Endometrial microvascular endothelial cells (primary cell): ENCODE measurements around the gene COPE. TPM values are rescaled to one million over a fixed set of nuclear protein-coding genes. Genes with fewer than 3 reads are reported as not detected.

Experiments
- in situ Hi-C: cut with HindIII; loops from 2 replicates; pipeline ENCODE4 v1.10.0; 2017; ENCODE audit warnings: low sequenced_read_pairs, low pct_unique_long_range_greater_than_20kb; ENCODE audit errors: inconsistent ontology term
- total RNA-seq: library from RNA; depleted of rRNA; stranded (reverse); fragments of >200 nt; gene quantifications from one replicate; pipeline ENCODE4 v1.2.3, GENCODE V29; 2015; ENCODE audit errors: inconsistent ontology term

COPE gene
- total RNA-seq, 1 donor from 2014 or later, result 281 TPM

DNA sequence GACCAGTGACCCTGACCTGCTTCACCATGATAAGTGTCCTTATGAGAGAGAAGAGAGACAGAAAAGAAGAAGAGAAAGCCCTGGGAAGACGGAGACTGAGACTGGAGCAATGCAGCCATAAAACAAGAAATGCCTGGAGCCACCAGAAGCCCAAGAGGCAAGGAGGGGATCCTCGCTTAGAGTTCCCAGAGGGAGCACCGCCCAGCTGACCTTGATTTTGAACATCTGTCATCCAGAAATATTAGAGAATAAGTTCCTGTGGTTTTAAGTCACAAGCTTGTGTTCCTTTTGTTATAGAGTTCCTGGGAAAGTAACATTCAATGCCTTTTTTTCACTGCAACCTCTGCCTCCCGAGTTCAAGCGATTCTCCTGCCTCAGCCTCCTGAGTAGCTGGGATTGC lies 43.5 kb downstream of the COPE start:
- in situ Hi-C loops, result no loop called here

- in situ Hi-C loops, result no loop called here
These were observed 47.6 kb downstream of the COPE start for GRCh38 chr19:18871543-18871942.

DNA sequence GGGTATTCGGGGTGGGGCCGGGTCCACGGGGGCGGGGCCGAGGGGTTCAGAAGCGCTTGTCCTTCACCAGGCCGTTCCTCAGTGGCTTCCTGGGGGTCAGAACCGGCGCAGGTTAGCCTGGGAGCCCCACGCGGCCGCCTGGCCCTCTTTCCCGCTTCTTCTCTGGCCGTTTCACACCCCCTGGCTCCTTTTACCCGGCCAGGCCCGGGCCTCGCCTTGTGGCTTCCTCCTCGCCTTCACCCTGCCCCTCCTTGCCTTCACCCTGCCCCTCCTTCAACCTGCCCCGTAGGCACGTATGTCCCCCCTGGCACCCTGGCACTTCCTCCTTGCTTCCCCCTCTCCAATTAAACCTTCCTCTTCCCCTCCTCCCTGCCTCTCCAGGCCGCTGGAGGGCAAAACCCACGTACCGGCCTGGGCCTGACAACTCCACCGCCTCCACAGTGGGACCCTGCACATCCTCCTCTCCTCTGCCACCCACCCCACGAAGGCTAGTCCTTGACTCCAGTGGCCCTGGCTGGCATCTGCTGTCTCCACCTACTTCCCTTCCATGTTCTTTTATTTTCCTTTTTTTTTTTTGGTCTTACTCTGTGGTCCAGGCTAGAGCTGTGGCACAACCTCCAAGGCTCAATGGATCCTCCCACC lies 48.5 kb downstream of the COPE start:
- in situ Hi-C loops, result no loop called here

GRCh38 chr19:18869781-18870530 lies 49.2 kb downstream of the COPE start:
- in situ Hi-C loops, result no loop called here

- in situ Hi-C loops, result no loop called here
These were observed 50.1 kb downstream of the COPE start for GRCh38 chr19:18869023-18869618.

DNA sequence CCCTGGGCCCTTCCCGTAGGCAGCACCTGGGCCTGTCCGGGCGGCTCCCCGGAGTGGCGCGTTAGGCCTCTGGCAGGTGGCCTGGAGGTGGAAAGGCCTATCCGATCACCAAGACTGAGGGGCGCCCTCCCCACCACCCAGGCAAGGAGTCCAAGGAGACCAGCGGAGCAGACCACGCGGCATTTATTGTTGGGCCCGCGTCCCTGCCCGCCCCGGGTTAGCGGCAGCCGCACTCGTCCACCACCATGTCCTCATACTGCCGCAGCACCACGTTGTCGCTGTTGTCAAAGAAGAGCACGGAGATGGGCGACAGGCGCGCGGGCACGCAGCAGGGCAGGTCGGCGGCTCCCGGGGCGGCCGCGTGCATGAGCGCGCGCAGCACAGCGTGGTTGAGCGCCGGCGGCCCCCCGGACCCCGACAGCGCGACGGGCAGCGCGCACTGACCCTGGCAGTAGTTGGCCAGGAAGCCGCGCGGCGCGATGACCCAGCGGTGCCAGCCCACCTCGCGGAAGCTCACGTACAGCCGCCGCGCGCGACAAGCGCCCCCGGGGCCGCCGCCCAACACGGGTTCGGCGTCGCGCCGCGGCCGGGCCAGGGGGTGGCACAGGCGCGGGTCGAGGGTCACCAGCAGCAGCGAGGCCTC lies 50.7 kb downstream of the COPE start:
- in situ Hi-C loops, result no loop called here

DNA sequence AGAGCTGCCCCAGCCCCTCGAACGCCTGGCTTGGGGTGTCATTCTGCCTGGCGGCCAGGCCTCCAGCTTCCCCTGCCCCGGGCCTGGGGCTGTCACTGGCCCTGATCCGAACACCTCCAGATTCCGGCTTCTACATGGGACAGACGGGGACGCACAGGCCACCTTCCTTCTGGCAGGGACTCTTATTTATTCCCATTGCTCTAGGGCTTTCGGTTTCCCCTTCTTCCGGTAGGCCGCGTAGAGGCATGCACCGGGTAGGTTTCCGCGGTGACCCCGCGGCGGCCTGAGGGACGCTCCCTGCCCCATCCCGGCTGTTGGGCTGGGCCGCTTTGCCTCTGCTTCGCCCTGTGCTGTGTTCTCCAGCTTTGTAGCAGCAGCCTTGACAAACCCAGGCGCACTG lies 51.4 kb downstream of the COPE start:
- in situ Hi-C loops, result no loop called here

DNA sequence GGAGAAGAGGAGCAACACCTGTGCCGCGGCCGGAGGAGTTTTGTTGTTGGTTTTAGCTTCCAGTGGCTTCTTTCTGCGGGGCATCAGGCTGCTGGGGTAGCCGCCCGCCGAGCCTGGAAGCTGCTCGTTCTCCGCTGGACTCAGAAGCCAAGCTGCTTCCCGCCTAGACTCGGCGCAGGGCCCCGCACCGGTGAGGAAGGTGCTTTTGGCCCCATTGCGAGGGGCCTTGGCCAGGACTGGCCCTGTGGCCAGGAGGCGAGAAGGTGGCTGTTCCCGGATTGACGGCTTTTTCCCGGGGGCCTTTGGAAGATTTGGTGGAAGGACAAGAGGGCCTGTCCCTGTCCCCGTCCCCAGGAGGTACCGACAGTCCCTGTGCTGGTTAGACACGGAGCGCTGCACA lies 52.0 kb downstream of the COPE start:
- in situ Hi-C loops, result no loop called here

GRCh38 chr19:18866800-18867123 lies 52.4 kb downstream of the COPE start:
- in situ Hi-C loops, result no loop called here

DNA sequence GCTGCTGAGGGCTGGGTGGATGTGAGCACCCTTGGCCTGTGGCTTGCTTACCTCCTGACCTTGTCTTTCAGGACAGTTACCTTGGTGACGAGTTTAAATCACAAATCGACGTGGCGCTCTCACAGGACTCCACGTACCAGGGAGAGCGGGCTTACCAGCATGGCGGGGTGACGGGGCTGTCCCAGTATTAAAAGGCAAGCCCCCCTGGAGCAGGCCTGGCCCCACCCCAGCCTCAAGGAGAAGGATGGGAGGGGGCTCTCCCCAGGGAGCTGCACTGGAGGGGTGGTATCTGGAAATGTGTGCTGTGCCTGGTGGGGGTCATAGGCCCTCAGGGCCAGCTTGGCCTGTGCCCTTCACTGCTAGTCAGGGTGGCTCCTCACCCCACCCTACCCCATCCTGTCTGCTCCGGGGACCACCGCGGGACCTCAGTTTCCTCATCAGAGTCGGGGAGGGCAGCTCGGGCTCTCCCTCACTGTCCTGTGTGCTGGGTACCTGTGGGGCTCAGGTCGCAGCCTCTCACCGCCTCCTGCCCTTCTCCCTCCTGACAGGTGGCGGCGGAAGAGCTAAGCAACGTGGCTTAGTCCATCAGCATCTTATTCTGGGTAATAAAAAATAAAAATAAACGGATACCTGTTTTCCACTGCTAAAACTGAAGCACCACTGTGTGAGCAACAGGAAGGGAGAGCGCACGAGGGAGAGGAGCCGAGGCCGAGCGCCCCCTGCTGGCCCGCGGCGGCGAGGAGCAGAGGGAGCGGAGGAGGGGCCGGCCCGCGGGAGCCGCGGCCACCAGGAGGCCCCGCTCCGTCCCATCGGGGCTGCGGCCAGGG lies 53.0 kb downstream of the COPE start:
- in situ Hi-C loops, result no loop called here

DNA sequence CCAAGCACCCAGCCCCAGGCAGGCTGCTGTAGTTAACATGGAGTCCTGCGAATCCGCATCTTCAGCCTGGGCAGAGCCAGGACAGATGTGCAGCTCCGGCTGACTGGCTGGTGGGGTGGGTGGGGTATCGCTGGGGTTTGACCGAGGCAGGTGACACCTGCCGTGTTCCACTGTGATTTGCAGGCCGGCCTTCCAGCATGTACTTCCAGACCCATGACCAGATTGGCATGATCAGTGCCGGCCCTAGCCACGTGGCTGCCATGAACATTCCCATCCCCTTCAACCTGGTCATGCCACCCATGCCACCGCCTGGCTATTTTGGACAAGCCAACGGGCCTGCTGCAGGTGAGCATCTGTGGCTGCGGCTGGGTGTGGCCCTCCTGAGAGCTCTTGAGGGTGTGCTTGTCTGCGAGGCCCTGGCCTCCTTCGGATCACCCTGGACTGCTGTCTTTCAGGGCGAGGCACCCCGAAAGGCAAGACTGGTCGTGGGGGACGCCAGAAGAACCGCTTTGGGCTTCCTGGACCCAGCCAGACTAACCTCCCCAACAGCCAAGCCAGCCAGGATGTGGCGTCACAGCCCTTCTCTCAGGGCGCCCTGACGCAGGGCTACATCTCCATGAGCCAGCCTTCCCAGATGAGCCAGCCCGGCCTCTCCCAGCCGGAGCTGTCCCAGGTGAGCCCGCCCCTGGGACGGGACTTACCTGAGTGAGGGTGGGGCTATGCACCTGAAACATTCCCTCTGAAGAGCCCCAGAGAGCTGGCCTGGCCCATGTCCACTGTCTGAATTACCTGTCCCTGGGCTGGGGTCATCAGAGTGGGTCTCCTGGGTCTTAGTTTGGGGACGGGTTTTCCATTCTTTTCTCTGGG lies 53.8 kb downstream of the COPE start:
- in situ Hi-C loops, result no loop called here

DNA sequence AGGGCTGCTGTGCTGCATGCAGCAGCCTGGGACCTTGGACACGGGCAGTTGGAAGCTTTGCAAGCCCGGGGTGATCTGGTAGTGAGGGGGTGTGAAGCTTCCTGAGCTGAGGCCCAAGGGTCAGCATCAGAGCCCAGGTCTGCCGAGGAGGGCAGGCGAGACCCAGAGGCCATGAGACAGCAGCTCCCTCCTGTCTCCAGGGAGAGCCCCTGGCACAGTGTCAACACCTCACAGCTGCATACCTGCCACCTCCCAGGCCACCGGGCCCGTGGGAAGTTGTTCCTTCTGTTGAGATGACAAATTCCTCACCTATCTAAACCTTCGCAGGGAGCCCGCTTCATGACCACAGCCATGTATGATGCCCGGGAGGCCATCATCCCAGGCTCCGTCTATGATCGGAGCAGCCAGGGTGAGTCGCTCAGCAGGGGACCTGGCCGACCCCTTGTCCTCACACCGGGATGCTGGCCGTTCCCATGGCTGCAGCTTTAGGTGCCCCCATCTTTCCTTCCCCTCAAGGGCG lies 55.3 kb downstream of the COPE start:
- in situ Hi-C loops, result no loop called here

GRCh38 chr19:18862976-18863842 lies 56.0 kb downstream of the COPE start:
- in situ Hi-C loops, result no loop called here

DNA sequence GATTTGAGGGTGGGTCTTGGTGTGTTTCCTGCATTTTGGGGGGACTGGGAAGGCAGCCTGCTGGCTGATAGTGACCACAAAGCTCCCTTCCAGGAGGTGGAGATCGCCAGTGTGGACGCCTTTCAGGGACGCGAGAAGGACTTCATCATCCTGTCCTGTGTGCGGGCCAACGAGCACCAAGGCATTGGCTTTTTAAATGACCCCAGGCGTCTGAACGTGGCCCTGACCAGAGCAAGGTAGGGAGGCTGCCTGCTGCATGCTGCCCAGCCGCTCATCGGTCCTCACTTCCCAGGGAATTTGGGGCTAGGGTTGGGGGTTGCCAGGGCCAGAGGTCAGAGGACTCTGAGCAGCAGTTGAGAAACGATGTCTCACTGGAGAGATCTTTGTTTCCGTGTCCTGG lies 57.3 kb downstream of the COPE start:
- in situ Hi-C loops, result no loop called here

DNA sequence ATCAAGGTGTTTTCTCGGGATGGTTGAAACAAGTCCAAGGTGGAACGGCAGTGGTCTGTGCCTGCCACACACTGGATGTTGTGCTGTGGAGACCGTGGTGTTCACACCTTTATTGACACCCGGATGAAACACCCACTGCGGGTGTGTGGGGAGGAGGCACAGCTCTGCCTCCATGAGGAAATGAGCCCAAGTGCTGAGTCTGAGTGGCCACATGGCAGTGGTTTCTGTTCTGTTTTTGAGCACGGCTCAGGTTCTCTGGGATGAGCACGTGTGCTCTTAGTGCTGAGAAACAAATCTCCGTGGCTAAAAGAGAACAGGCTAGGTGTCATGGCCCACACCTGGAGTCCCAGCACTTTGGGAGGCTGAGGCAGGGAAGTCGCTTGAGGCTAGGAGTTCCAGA lies 58.0 kb downstream of the COPE start:
- in situ Hi-C loops, result no loop called here

DNA sequence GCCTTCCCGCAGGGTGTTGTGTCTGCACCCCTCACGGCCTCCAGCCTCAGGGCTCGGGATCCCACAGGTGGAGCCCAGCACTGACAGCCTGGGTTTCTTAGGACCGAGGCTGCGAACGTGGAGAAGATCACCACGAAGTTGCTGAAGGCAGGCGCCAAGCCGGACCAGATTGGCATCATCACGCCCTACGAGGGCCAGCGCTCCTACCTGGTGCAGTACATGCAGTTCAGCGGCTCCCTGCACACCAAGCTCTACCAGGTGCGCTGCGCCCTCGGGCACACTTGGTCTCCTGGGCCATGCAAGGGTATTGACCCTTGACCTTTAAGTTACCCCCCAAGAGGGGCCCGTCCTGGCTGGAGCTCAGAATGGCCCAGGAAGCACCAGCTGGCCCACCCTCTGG lies 58.5 kb downstream of the COPE start:
- in situ Hi-C loops, result no loop called here

GRCh38 chr19:18860302-18860700 lies 58.9 kb downstream of the COPE start:
- in situ Hi-C loops, result no loop called here
